ENCODE data around the gene WNT11. TPM values are rescaled to one million over a fixed set of nuclear protein-coding genes. Genes with fewer than 3 reads are reported as not detected.

Gene WNT11
- total RNA-seq, 1 experiment from 2014 or later, result not detected

DNA sequence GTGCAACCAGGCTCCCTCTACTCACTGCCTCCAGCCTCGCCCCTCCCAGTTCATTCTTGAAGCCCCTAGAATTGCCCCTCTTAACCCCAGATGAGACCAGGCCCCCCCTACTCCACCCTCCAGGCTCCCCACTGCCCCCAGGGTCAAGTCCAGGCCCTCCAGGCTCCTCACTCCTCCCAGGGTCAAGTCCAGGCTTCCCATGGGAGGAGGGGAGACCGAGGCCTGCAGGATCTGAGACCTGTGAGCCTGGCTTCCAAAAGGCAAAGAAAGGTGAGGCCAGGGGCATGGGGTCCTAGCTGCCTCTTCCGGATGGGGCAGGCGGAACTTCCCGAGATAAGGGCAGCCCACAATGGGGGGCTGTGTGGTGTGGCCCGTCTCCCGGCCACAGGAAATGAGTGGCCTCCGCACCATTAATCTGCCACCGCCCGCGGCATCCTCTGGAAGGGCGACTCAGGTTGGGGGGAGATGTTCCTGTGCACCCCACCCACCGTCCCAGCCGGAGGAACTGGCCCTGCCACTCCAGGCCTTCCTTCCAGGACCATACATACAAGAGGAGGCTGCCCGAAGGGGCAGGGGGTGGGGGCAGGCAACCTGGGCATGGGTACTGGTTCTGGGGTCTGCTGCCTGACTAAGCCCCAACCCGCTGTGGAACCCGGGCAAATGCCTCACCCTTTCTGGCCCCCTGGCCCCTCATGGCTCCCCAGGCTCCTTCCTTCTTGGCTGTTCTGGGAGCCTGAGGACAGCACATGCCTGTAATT is 35.1 kb upstream of the WNT11 start:
- DNase-seq, result no peak
- H3K4me3 ChIP-seq, result no peak overlapping the region
- H3K27me3 ChIP-seq, result no peaks in the 10 kb centered on the region
- no peaks in the 10 kb centered on the region for H3K36me3 ChIP-seq
- H3K9me3 ChIP-seq, result no peaks in the 10 kb centered on the region

DNA sequence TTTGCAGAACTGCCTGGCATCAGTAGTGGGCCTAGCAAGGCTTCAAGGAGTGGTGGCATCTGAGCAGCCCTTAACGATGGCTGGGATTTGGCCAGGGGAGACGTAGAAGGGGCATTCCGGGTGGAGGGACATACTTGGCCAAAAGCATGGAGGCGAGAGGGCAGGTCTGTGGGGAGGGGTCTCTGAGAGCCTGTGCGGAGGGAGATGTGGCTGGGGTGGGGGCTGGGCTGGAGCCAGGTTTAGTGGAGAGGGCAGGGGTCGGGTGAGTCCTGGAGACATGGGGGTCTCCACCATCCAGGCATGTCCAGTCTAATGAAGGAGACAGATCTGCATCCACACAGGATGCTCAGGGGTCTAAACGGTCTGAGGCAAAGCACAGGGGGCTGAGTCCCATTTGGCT is 34.4 kb upstream of the WNT11 start:
- Histone ChIP-seq H3K4me3 (no peak overlapping the region), H3K27me3 (no peaks in the 10 kb centered on the region), H3K9me3 (no peaks in the 10 kb centered on the region), H3K36me3 (no peaks in the 10 kb centered on the region)
- no peak for DNase-seq

DNA sequence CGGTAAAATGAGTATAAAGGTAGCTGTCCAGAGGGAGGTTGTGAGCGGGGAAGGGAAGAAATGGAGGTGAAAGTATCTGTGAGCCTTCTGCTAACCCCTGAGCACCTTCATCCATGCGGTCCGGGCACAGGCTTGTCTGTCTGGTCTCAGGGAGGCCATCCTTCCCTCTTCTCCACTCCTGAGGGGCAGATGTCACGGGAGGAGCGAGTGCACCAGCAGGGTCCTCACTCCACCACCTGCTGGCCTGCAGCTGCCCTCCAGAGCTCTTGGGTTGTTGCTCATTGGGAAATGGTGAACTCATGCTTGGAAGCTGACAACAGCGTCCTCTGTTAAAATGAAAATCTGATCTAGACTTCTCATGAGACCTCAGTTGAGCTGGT is 33.8 kb upstream of the WNT11 start:
- Histone ChIP-seq H3K36me3 (no peaks in the 10 kb centered on the region), H3K9me3 (no peaks in the 10 kb centered on the region), H3K27me3 (no peaks in the 10 kb centered on the region), H3K4me3 (no peak overlapping the region)
- DNase-seq, result no peak

DNA sequence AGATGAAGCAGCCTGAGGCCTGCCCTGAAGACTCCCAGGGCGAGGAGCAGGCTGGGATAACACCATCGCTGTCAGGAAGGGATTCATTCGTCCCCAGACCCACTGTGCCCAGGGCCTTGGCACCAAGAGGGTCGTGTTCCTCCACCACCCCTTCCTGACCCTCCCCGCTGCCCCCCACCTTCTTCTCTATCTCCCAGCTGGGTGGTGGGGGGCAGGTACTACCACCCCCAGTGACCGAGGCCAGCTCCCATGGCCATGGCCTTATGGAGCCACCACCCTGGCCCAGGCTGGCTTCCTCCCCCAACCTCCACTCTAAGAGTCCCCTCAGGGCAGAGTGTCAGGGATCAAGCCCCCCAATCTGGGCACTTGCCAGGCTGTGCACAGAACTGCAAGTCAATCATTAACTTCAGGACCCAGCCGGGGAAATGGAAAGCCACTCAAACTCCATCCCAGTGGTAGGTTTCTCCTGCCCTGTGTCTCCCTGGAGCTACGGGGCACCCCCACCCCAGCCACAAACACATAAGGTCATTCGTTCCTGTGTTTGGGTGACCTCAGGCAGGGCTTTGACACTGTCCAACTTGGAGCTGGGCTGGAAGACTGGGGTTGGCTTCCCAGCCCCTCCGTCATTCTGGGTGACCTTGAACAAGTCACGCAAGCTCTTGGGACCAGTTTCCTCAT is 33.3 kb upstream of the WNT11 start:
- no peaks in the 10 kb centered on the region for H3K9me3 ChIP-seq
- no peak for DNase-seq
- H3K36me3 ChIP-seq, result no peaks in the 10 kb centered on the region
- no peaks in the 10 kb centered on the region for H3K27me3 ChIP-seq
- H3K4me3 ChIP-seq, result no peak overlapping the region

GRCh38 chr11:76238551-76238950 is 32.2 kb upstream of the WNT11 start:
- DNase-seq, result no peak
- H3K9me3 ChIP-seq, result no peaks in the 10 kb centered on the region
- H3K36me3 ChIP-seq, result no peaks in the 10 kb centered on the region
- no peak overlapping the region for H3K4me3 ChIP-seq
- no peaks in the 10 kb centered on the region for H3K27me3 ChIP-seq

DNA sequence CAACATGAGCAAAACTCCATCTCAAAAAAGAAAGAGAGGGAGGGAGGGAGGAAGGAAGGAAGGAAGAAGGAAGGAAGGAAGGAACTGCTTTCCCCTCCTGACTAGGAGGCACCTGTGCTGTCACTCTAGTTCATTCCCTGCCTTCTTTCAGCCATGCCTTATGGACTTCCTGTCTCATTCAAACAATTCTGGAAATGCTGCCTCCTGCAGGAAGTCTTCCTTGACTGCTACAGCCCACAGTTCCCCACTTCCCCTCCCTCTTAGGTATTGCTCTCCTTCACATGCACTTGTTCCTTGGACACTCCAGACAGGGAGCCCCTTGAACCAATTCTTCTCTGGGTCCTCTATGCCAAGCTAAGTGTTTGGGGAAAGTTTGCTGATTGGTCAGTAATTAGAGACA is 31.6 kb upstream of the WNT11 start:
- H3K9me3 ChIP-seq, result no peaks in the 10 kb centered on the region

DNA sequence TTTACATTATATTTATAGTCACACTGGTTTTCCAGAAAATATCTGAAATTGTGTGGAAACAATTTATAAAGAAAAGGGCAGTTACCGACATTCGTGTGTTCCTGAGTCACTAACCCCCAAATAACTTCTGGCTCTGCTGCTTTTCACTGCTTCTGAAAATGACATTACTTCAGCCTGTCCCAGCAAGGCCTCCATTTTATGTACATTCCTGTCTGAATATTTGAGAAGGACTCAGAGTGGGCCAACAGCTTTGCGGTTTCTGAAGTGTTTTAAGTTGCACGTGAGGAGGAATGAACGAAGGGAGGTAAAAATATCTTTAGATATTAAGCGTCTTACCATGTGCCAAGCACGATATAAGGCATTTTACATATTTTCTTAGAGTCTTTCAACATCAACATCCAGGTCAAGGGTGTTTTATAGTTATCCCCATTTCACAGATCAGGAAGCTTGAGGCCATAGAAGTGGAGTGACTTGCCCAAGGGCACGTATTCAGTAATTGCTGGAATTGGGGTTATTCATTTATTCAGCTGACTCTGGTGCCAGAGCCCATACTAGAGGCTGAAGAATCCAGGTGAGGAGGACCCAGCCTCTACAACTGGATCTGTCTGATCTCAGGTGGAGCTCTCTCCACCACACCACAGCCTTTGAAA is 30.8 kb upstream of the WNT11 start:
- H3K4me3 ChIP-seq, result peak overlapping the region; percentile 89
- no peak for DNase-seq
- no peaks in the 10 kb centered on the region for H3K27me3 ChIP-seq
- H3K36me3 ChIP-seq, result no peaks in the 10 kb centered on the region
- H3K9me3 ChIP-seq, result no peaks in the 10 kb centered on the region

More for the DNA sequence above, 31.6 kb upstream of the WNT11 start:
- H3K27me3 ChIP-seq, result no peaks in the 10 kb centered on the region
- H3K36me3 ChIP-seq, result no peaks in the 10 kb centered on the region
- no peak overlapping the region for H3K4me3 ChIP-seq
- DNase-seq, result no peak

- peak; percentile 68 for DNase-seq
- H3K4me3 ChIP-seq, result peak overlapping the region; percentile 89
- no peaks in the 10 kb centered on the region for H3K27me3 ChIP-seq
- no peaks in the 10 kb centered on the region for H3K9me3 ChIP-seq
- H3K36me3 ChIP-seq, result no peaks in the 10 kb centered on the region
Measured at GRCh38 chr11:76236092-76236999, 30.0 kb upstream of the WNT11 start.

DNA sequence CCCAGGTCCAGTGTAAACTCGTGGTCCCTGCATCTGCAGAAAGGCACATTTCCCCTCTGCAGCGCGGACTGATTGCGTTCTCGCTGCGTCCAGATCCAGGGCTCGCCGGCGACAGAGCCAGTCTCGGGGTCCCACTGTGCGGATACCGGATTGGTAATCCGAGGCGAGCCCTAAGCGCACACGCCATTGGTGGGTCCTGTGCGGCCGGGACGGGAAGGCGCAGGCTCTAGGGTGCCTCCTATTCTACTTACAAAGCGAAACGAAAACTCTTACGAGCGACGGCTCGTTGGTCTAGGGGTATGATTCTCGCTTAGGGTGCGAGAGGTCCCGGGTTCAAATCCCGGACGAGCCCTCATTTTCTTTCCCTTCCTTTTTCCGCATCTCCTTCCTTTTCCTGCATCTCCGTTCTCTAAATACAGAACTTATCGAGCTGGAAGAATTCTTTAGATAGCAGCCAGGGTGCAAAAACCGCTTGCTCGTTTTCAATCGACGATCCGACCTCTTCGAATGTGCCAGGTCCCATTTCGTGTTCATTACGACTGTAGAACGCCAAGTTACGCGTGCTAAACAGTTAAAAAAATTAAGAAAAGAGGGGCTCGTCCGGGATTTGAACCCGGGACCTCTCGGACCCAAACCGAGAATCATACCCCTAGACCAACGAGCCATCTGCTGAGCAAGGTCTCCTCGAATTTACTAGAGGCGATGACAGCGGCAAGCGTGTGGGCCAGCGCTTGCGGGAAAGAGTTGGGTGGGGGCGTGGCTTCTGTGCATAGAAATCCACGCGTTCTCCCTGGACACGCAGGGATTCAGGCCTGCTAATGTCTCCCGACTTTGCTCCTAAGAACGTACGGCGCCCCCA is 29.2 kb upstream of the WNT11 start:
- Histone ChIP-seq H3K4me3 (peak overlapping the region; percentile 89), H3K9me3 (no peaks in the 10 kb centered on the region), H3K27me3 (no peaks in the 10 kb centered on the region), H3K36me3 (no peaks in the 10 kb centered on the region)
- peak; percentile 86 for DNase-seq

- no peak for DNase-seq
- H3K36me3 ChIP-seq, result no peaks in the 10 kb centered on the region
- no peaks in the 10 kb centered on the region for H3K27me3 ChIP-seq
- peak overlapping the region; percentile 89 for H3K4me3 ChIP-seq
- no peaks in the 10 kb centered on the region for H3K9me3 ChIP-seq
Measured at GRCh38 chr11:76234416-76235232, 28.3 kb upstream of the WNT11 start.

DNA sequence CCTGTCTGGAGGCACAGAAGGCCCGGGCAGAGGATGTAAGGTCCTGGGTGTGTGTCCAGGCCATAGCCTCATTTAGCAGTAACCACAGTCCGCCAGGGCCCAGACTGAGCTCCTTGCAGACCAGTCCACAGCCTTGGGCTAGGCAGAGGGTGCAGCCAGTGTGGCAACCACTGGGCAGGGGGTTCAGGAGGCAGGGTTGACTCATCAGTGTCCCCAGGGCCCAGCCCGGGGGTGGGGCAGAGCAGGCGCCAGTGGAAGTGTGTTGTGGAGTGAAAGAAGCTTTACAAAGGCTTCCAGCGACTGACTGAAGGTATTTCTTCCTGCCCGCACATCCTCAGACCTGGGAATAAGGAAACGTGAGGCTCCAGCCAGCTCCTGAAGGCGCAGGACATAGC is 27.7 kb upstream of the WNT11 start:
- Histone ChIP-seq H3K36me3 (no peaks in the 10 kb centered on the region), H3K9me3 (no peaks in the 10 kb centered on the region), H3K4me3 (no peak overlapping the region), H3K27me3 (no peaks in the 10 kb centered on the region)
- peak; percentile 32 for DNase-seq

DNA sequence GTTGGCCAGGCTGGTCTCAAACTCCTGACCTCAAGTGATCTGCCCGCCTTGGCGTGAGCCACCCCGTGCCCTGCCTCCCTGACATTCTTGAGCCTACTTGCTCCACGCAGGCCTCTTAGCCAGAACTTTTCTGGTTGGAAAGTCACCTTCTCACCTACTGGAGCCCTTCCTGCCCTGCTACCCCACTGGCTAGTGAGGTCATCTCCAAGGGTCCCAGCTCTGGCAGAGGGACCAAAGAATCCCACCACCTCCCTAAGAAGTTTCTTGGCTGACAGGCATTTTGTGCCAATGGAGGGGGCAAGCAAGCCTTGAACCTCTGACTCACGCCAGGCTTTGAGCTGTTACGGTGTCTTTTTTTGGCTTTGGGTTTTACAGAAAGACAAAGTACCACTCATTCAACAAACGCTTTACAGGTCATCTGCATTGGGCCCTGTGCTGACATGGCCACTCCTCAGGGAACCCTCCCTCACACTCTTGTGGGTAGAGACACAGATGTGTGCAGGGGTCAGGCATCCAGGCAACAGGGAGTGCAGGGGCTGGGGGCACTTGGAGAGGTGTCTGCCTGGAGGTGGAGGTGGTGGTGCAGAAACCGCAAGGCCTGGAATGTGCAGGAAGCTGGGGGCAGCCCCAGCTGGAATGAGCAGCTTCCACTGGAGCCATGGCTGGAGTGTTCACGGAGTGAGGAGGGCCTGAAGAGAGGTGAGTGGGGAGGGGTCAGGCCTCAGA is 27.1 kb upstream of the WNT11 start:
- no peak for DNase-seq
- H3K36me3 ChIP-seq, result no peaks in the 10 kb centered on the region
- H3K4me3 ChIP-seq, result no peak overlapping the region
- no peaks in the 10 kb centered on the region for H3K9me3 ChIP-seq
- H3K27me3 ChIP-seq, result no peaks in the 10 kb centered on the region

DNA sequence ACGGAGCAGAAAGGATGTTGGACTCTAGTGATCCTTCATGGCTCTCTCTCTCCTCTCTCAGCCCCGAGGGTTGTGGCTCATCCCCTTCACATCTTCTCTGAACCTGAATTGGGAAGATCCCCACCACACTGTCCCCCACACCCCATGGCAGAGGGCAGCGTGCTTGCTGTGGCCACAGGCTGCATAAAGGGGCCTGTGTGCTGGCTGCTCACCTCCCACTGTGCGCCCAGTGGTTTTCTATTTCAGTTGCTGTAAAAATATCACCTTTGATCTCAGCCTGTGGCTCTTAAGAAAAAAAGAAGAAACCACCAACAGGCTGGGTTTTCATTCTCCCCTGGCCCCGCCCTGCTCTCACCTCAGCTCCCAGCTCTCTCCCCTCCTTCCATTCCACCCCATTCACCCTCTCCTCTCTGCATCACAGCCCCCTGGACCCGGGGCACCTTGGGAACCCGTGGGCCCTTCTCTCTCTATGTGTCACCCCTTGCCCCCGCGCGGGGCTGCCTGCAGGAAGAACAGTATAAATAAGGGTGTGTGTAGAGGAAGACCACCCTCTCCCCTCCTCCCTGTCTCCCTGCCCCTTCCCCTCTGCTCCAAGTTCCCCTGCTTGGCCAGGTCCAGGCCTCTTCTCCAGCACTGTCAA is 25.8 kb upstream of the WNT11 start:
- Histone ChIP-seq H3K9me3 (no peaks in the 10 kb centered on the region), H3K36me3 (no peaks in the 10 kb centered on the region), H3K27me3 (no peaks in the 10 kb centered on the region), H3K4me3 (no peak overlapping the region)
- DNase-seq, result no peak

DNA sequence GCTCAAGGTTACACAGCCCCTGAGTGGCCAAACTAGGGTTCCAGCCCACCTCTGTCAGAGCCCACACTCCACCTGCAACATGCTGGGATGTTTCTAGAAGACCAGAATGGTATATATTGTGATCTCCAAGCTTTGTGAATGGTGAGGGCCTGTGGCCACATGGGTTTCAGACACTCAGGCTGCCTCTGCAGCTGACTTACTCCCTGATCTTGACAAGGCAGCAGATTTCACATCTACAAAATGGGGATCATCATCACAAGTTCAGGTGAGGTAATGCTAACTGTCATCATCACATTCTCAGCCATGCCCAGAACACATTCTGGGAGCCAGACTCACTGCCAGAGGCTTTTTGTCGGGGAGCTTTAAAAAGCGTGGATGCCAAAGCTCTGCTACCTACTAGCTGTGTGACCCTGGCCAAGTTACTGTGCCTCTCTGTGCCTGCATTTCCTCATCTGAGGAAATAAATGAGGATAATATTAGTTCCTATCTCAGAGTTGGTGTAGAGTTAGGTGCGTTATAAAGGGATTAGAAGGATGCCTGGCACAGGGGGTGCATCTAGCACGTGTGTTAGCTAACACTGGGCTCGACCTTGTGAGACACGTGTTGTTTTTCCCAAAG is 24.9 kb upstream of the WNT11 start:
- no peaks in the 10 kb centered on the region for H3K9me3 ChIP-seq
- H3K4me3 ChIP-seq, result no peak overlapping the region
- no peaks in the 10 kb centered on the region for H3K27me3 ChIP-seq
- DNase-seq, result no peak
- no peaks in the 10 kb centered on the region for H3K36me3 ChIP-seq
